Measurements from ENCODE around the gene PRDM8. TPM values are rescaled to one million over a fixed set of nuclear protein-coding genes. Genes with fewer than 3 reads are reported as not detected.

The PRDM8 gene
- total RNA-seq, 1 experiment from 2014 or later = not detected

DNA sequence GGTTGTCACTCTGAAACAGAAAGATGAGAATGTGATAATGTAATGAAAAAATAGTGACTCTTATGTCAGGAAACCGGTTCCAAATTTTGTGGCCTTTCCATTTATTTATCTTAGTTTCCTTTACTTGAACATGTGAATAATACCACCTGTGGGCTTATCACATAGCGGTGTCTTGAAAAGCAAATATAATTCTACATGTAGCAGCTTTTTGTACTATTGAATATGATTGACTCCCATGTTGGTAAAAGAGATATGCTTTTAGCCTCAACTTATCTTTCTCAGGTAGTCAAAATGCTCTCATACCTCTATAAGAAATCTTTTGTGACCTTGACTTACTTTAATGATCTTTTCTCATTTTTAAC lies 12.0 kb downstream of the PRDM8 start:
- ChIA-PET POLR2A (no interaction called here), CTCF (interaction anchor here (1.5 kb wide), 1 partner anchor 25 kb away, joined by 4 read pairs; no protein-coding TSS in a partner anchor)
- Mint-ChIP-seq H3K36me3 (no peaks in the 10 kb centered on the region; the same call in 1 of the 2 replicates), H3K27ac (no peak overlapping the region), H3K27me3 (ENCODE audit: low read depth) (peaks cover 94% of the 10 kb centered on the region), H3K4me1 (peaks cover 12% of the 10 kb centered on the region), H3K4me3 (no peak overlapping the region), H3K9me3 (no peaks in the 10 kb centered on the region)
- TF ChIP-seq ESRRA (CRISPR knock-in tag; IDR thresholded peaks at IDR 0.05; ENCODE audit: borderline replicate concordance) (no peak), SMAD4 (CRISPR knock-in tag; IDR thresholded peaks at IDR 0.05) (no peak), ATF1 (CRISPR knock-in tag; IDR thresholded peaks at IDR 0.05) (no peak), ZNF317 (CRISPR knock-in tag; IDR thresholded peaks at IDR 0.05; ENCODE audit: borderline replicate concordance, low read depth) (no peak), FOXJ3 (CRISPR knock-in tag; IDR thresholded peaks at IDR 0.05; ENCODE audit: borderline replicate concordance) (no peak), MYBL2 (CRISPR knock-in tag; IDR thresholded peaks at IDR 0.05) (no peak), MXD4 (CRISPR knock-in tag; IDR thresholded peaks at IDR 0.05; ENCODE audit: borderline replicate concordance) (no peak)
- TF ChIP-seq, protein P1, sequence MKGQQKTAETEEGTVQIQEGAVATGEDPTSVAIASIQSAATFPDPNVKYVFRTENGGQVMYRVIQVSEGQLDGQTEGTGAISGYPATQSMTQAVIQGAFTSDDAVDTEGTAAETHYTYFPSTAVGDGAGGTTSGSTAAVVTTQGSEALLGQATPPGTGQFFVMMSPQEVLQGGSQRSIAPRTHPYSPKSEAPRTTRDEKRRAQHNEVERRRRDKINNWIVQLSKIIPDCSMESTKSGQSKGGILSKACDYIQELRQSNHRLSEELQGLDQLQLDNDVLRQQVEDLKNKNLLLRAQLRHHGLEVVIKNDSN (CRISPR knock-in tag; IDR thresholded peaks at IDR 0.05) = no peak
- ATAC-seq (no peak), DNase-seq (ENCODE audit: low spot score) (no peak)

DNA sequence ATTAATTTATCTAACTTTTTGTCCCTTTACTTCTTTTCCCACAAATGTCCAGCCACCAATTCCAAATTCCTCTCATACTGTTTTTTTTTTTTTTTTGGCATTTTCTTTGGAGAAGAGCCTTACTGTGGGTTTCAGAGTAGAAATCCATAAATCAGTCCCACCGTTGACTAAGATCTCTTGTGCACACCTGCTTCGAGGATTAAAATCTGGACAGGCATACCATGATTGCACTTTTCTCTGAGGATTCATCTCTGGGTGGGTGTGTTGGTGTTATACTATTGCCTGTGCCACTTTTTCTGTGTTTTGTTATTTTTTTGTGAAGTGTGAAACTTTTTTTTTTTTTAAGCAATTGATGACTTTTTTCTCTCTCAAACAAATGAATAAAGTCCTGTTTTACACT lies 13.2 kb downstream of the PRDM8 start:
- Mint-ChIP-seq H3K9me3 (no peaks in the 10 kb centered on the region), H3K36me3 (no peaks in the 10 kb centered on the region; the same call in 1 of the 2 replicates), H3K4me1 (peaks cover 12% of the 10 kb centered on the region), H3K4me3 (no peak overlapping the region), H3K27me3 (ENCODE audit: low read depth) (peaks cover 86% of the 10 kb centered on the region), H3K27ac (no peak overlapping the region)
- CTCF ChIA-PET = no interaction called here
- ATAC-seq (no peak), DNase-seq (ENCODE audit: low spot score) (no peak)
- POLR2A ChIA-PET = no interaction called here
- no peak for TF ChIP-seq TEAD1 (CRISPR knock-in tag; IDR thresholded peaks at IDR 0.05)
- TF ChIP-seq, protein P2, sequence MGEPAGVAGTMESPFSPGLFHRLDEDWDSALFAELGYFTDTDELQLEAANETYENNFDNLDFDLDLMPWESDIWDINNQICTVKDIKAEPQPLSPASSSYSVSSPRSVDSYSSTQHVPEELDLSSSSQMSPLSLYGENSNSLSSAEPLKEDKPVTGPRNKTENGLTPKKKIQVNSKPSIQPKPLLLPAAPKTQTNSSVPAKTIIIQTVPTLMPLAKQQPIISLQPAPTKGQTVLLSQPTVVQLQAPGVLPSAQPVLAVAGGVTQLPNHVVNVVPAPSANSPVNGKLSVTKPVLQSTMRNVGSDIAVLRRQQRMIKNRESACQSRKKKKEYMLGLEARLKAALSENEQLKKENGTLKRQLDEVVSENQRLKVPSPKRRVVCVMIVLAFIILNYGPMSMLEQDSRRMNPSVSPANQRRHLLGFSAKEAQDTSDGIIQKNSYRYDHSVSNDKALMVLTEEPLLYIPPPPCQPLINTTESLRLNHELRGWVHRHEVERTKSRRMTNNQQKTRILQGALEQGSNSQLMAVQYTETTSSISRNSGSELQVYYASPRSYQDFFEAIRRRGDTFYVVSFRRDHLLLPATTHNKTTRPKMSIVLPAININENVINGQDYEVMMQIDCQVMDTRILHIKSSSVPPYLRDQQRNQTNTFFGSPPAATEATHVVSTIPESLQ (CRISPR knock-in tag; IDR thresholded peaks at IDR 0.05) = no peak
- TF ChIP-seq CREM (CRISPR knock-in tag; IDR thresholded peaks at IDR 0.05) = no peak
- no peak for TF ChIP-seq MXD4 (CRISPR knock-in tag; IDR thresholded peaks at IDR 0.05; ENCODE audit: borderline replicate concordance)
- no peak for TF ChIP-seq NR1H2 (CRISPR knock-in tag; IDR thresholded peaks at IDR 0.05)
- no peak for TF ChIP-seq RORB (CRISPR knock-in tag; IDR thresholded peaks at IDR 0.05)
- no peak for TF ChIP-seq NR3C1 (CRISPR knock-in tag; conservative IDR thresholded peaks at IDR 0.05; ENCODE audit: low read depth)
- no peak for TF ChIP-seq ZNF138 (CRISPR knock-in tag; conservative IDR thresholded peaks at IDR 0.05)
- TF ChIP-seq, protein P3, sequence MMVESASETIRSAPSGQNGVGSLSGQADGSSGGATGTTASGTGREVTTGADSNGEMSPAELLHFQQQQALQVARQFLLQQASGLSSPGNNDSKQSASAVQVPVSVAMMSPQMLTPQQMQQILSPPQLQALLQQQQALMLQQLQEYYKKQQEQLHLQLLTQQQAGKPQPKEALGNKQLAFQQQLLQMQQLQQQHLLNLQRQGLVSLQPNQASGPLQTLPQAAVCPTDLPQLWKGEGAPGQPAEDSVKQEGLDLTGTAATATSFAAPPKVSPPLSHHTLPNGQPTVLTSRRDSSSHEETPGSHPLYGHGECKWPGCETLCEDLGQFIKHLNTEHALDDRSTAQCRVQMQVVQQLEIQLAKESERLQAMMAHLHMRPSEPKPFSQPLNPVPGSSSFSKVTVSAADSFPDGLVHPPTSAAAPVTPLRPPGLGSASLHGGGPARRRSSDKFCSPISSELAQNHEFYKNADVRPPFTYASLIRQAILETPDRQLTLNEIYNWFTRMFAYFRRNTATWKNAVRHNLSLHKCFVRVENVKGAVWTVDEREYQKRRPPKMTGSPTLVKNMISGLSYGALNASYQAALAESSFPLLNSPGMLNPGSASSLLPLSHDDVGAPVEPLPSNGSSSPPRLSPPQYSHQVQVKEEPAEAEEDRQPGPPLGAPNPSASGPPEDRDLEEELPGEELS (CRISPR knock-in tag; IDR thresholded peaks at IDR 0.05) = no peak

DNA sequence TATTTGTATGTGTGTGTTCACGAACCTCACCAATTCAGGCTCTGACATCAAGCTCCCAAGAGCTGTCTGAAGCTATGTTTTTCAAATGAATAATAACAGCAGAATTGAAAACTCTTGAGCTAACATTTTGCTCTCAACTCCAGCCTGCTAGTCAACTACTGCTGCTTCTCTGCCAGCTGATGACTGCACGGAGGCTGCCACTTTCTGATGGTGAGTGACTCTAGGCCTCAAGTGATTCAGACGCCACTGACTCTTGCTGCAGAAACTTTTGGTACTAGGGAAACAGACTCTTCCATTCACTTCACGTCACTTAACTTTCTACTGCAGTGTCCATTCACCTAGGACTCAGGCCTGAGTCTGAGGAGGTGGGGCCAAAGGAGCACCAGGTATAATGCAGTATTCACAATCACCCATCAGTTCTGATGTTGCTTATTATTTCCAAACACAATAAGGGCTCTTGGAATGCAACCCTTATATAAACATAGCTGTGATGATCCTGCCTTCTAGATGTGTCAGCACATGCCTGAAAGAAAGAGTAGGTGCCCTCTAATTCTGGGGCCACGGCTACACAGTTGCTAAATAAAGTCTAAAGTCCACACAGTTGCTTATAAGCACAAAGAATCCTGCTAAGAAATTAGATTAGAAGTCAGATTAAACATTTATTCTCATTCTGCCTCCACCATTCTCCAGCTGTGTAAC lies 16.0 kb downstream of the PRDM8 start:
- ATAC-seq (no peak), DNase-seq (ENCODE audit: low spot score) (no peak)
- POLR2A ChIA-PET = no interaction called here
- Mint-ChIP-seq H3K9me3 (no peaks in the 10 kb centered on the region), H3K36me3 (no peaks in the 10 kb centered on the region; the same call in 1 of the 2 replicates), H3K4me3 (no peak overlapping the region), H3K27ac (no peak overlapping the region), H3K27me3 (ENCODE audit: low read depth) (peaks cover 72% of the 10 kb centered on the region), H3K4me1 (no peaks in the 10 kb centered on the region)
- CTCF ChIA-PET = interaction anchor here (0.6 to 1.8 kb wide), 5 partner anchors 8 to 929 kb away, joined by 3 to 8 read pairs (median 6); no protein-coding TSS in a partner anchor
- TF ChIP-seq, protein P4, sequence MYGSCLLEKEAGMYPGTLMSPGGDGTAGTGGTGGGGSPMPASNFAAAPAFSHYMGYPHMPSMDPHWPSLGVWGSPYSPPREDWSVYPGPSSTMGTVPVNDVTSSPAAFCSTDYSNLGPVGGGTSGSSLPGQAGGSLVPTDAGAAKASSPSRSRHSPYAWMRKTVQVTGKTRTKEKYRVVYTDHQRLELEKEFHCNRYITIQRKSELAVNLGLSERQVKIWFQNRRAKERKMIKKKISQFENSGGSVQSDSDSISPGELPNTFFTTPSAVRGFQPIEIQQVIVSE (CRISPR knock-in tag; IDR thresholded peaks at IDR 0.05; ENCODE audit: borderline replicate concordance) = no peak
- TF ChIP-seq ESRRA (CRISPR knock-in tag; IDR thresholded peaks at IDR 0.05; ENCODE audit: borderline replicate concordance) (no peak), ETV6 (CRISPR knock-in tag; IDR thresholded peaks at IDR 0.05) (no peak), SMAD3 (CRISPR knock-in tag; IDR thresholded peaks at IDR 0.05; ENCODE audit: borderline replicate concordance) (no peak), ELF4 (CRISPR knock-in tag; IDR thresholded peaks at IDR 0.05; ENCODE audit: low read depth) (no peak)
- TF ChIP-seq, protein P5, sequence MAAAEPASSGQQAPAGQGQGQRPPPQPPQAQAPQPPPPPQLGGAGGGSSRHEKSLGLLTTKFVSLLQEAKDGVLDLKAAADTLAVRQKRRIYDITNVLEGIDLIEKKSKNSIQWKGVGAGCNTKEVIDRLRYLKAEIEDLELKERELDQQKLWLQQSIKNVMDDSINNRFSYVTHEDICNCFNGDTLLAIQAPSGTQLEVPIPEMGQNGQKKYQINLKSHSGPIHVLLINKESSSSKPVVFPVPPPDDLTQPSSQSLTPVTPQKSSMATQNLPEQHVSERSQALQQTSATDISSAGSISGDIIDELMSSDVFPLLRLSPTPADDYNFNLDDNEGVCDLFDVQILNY (CRISPR knock-in tag; IDR thresholded peaks at IDR 0.05) = no peak
- TF ChIP-seq, protein P6, sequence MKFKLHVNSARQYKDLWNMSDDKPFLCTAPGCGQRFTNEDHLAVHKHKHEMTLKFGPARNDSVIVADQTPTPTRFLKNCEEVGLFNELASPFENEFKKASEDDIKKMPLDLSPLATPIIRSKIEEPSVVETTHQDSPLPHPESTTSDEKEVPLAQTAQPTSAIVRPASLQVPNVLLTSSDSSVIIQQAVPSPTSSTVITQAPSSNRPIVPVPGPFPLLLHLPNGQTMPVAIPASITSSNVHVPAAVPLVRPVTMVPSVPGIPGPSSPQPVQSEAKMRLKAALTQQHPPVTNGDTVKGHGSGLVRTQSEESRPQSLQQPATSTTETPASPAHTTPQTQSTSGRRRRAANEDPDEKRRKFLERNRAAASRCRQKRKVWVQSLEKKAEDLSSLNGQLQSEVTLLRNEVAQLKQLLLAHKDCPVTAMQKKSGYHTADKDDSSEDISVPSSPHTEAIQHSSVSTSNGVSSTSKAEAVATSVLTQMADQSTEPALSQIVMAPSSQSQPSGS (CRISPR knock-in tag; IDR thresholded peaks at IDR 0.05; ENCODE audit: borderline replicate concordance, low read depth) = no peak
- TF ChIP-seq, protein P7, sequence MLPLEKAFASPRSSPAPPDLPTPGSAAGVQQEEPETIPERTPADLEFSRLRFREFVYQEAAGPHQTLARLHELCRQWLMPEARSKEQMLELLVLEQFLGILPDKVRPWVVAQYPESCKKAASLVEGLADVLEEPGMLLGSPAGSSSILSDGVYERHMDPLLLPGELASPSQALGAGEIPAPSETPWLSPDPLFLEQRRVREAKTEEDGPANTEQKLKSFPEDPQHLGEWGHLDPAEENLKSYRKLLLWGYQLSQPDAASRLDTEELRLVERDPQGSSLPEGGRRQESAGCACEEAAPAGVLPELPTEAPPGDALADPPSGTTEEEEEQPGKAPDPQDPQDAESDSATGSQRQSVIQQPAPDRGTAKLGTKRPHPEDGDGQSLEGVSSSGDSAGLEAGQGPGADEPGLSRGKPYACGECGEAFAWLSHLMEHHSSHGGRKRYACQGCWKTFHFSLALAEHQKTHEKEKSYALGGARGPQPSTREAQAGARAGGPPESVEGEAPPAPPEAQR (CRISPR knock-in tag; IDR thresholded peaks at IDR 0.05) = no peak
